HG03280 (cell line): ENCODE results near the gene ABHD3.
"Not testable (repeated sequence)": the region's sequence is repeated elsewhere in the genome, so short reads cannot be mapped to it uniquely, and the experiment has no call there.

Experiments used
- ATAC-seq: cut with Tn5 transposase; IDR thresholded peaks from one replicate; pipeline ENCODE4 v1.9.1; 2021; ENCODE audit warnings: mild to moderate bottlenecking, moderate library complexity; ENCODE audit not compliant: unreplicated experiment

The ABHD3 gene

GRCh38 chr18:21656402-21656801 lies 48.2 kb downstream of the ABHD3 start:
- ATAC-seq = no peak

DNA sequence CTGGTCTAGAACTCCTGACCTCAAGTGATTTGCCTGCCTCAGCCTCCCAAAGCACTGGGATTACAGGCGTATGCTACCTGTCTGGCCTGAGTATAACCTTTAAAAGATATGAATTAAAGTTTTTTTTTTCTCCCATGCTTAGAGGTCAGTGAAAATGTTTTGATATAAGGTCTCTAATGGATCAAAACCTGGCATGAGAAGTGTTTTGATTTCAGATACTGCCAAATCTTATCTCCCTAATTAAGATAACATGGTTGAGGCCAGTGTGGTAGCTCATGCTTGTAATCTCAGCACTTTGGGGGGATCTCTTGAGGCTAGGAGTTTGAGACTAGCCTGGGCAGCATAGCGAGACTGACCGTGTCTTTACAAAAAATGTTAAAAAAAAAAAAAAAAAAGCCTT lies 51.2 kb downstream of the ABHD3 start:
- no peak for ATAC-seq

- no peak for ATAC-seq
These were observed 52.5 kb downstream of the ABHD3 start for GRCh38 chr18:21652073-21652472.

DNA sequence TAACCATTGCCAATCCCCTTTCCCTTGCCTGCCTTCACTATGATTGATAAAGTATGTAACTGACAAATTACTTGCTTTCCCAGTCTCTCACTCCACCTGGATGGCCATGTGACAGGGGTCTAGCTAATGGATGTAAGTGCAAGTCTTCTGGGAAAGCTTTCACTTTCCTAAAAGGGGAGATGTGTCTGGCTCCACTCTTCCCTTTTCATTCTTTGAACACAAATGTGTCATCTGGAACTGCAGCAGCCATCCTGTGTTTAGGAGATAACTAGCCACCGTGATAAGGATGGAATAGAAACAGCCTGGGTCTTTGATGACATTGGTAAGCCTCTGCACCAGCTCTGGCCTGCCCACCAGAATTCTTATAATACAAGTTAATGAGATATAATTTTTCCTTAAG lies 54.3 kb downstream of the ABHD3 start:
- no peak for ATAC-seq

GRCh38 chr18:21640375-21640774 lies 64.2 kb downstream of the ABHD3 start:
- not testable (repeated sequence) for ATAC-seq

- no peak for ATAC-seq
These were observed 65.8 kb downstream of the ABHD3 start for GRCh38 chr18:21638822-21639221.

GRCh38 chr18:21636769-21637168 lies 67.8 kb downstream of the ABHD3 start:
- no peak for ATAC-seq

DNA sequence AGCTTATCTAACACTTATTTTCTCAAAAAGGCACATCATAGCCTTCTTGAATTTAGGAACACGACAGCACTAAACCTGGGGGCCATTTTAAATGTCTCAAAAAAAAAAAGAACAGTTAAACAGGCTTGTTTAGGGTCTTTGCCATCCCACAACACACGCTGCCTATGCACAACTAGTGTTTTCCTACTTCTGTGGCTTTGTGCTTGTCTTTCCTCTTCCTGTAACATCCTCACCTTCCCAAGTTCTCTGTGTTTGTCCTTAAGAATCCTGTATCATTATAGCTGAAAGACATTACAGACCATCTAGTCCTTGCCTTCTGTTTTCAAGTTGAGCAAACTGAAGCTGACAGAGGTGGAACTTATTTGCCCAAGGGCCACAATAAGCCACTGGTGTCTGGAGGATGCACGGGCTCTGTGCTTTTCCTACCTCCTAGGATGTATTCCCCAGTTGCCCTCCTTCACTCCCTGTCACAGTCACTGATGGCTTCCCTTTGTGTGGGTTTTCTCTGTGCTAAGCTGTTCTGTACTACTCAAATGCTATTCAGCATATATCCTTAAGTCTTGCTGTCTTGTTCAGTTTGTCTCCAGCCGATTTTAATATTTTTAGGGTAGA lies 69.9 kb downstream of the ABHD3 start:
- ATAC-seq = no peak

GRCh38 chr18:21632393-21632792 lies 72.2 kb downstream of the ABHD3 start:
- no peak for ATAC-seq

DNA sequence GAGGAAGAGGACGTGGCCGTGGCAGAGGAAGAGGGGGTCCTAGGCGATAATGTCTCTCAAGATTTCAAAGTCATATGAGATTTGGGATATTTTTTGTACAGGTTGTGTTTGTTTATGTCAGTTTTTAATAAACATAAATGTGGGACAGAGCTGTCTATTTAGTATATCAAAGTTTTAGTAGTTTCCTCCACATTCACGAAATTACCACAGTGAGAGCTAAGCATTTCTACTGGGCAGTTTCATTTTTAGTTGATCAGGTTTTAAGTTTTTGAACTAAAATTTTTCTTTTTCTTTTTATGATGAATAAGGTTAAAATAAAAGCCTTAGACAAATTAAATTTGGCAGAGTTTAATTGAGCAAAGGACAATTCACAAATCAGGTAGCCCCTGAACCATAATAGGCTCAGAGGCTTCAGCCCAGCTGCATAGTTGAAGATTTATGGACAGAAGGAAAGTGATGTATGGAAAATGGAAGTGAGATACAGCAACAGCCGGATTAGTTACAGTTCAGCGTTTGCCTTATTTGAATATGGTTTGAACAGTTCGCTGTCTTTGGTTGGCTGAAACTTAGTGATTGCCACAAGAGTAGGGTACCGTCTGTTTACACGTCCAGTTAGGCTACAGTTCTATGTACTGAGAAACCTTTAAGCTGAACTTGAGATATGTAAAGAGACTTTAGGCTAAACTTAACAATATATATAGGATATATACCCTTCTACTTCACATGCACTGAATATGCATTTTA lies 75.3 kb downstream of the ABHD3 start:
- ATAC-seq = peak; percentile 98

DNA sequence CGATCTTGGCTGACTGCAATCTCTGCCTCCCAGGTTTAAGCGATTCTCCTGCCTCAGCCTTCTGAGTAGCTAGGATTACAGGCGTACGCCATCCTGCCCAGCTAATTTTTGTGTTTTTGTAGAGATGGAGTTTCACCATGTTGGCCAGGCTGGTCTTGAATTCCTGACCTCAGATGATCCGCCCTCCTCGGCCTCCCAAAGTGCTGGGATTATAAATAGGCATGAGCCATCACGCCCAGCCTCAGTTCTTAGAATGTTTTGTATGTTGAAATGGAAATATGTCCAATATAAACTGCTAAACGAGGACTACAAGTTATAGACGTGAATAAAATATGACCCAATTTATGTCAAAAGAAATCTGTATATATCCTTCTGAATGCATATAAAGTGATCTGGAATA lies 82.9 kb downstream of the ABHD3 start:
- ATAC-seq = not testable (repeated sequence)

DNA sequence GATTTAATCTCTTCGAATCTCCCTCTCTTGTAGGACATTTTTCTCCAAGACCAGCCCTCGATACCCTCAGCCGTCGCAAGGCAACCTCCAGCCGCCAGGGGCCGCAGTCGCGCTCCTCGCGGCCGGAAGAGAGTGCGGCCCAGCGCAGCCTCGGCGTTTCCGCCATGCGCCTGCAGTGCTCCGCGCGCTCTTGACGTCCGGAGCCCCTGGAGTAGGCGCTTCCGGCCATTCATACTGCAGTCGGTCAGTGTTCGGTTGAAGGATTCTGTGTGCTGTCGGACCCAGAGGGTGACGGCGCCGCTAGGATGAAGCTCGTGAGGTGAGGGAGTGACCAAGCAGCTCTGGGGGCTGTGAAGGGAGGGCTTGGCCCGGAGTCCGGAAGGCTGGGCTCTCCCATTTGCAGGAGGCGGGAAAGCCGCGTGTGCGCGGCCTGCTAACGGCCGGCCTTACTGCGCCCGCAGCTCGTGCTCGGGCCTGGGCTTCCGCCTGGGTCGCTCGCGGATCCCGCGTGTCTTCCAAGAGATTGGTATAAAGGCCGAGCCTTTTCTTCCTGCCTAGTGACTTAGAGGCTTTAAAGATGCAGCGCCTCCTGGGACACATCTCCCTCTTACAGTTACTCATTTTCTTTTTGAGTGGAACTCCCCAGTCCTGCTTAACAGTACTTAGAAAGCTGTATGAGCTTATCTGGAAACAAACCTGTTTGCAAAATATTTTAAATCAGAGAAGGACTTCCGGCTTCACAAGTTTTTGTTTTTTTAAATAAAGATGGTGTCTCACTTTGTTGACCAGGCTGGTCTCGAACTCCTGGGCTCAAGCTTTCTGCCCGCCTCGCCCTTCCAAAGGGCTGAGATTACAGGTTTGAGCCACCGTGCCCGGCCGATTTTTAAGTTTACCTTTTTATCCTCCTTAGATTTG lies 92.2 kb downstream of the ABHD3 start, which contains the start of gene SNRPD1:
Gene SNRPD1 (plus strand): TSS at position 190 of the 915 bp plus-strand sequence. CDS start 116 bp downstream, at position 306.
- ATAC-seq = peak; percentile 98

GRCh38 chr18:21611401-21612124 lies 93.0 kb downstream of the ABHD3 start:
- not testable (repeated sequence) for ATAC-seq

- no peak for ATAC-seq
These were observed 99.4 kb downstream of the ABHD3 start for GRCh38 chr18:21605213-21605612.

GRCh38 chr18:21604671-21605070 lies 99.9 kb downstream of the ABHD3 start:
- no peak for ATAC-seq

GRCh38 chr18:21602299-21602587 lies 102.3 kb downstream of the ABHD3 start:
- no peak for ATAC-seq
